ENCODE measurements around the gene XRN2. TPM values are rescaled to one million over a fixed set of nuclear protein-coding genes. Genes with fewer than 3 reads are reported as not detected.

Gene XRN2
- total and polyA plus RNA-seq, 2 donors (not counting 1 experiment from before 2014, with no cell fraction given): 19.0 to 46.2 TPM

- Mint-ChIP-seq H3K4me3 (no peak overlapping the region), H3K4me1 (peaks cover 74% of the 10 kb centered on the region), H3K27ac (no peak overlapping the region), H3K27me3 (no peaks in the 10 kb centered on the region), H3K9me3 (ENCODE audit: insufficient read depth) (no peaks in the 10 kb centered on the region)
- Histone ChIP-seq H3K4me2 (replicated peaks; ENCODE audit: low read depth, low read length, poor library complexity, severe bottlenecking) (no peak overlapping the region), H2AFZ (ENCODE audit: insufficient read depth, low read depth, low read length, poor library complexity, severe bottlenecking) (no peak overlapping the region), H3K79me2 (ENCODE audit: control insufficient read depth, insufficient read depth, low read length) (peaks cover 100% of the 10 kb centered on the region), H3K27me3 (replicated peaks in 1 of 4; ENCODE audit: control extremely low read depth in 1 of 4, control insufficient read depth in 3 of 4, insufficient read depth in 4 of 4, low read length in 3 of 4) (no peaks in the 10 kb centered on the region), H3K27ac (ENCODE audit: low read length in 2 of 2) (no peak overlapping the region), H4K20me1 (ENCODE audit: control insufficient read depth, insufficient read depth, low read length, poor library complexity, severe bottlenecking) (peaks cover 89% of the 10 kb centered on the region), H3K9me3 (ENCODE audit: control extremely low read depth in 1 of 3, control insufficient read depth in 2 of 3, insufficient read depth in 1 of 3, low read length in 2 of 3) (no peaks in the 10 kb centered on the region), H3K4me3 (ENCODE audit: control extremely low read depth in 1 of 5, extremely low read depth in 1 of 5, insufficient read depth in 1 of 5, low read depth in 2 of 5, low read length in 4 of 5) (no peak overlapping the region), H3K36me3 (replicated peaks in 1 of 2; ENCODE audit: control extremely low read depth in 1 of 2, control insufficient read depth in 1 of 2, extremely low read depth in 1 of 2, insufficient read depth in 2 of 2, low read length in 1 of 2) (peaks cover 0 to 6% of the 10 kb centered on the region in 2 experiments), H3K9ac (ENCODE audit: low read length) (no peak overlapping the region), H3K4me1 (ENCODE audit: control insufficient read depth in 2 of 2, insufficient read depth in 2 of 2, low read length in 2 of 2) (peaks cover 16 to 18% of the 10 kb centered on the region in 2 donors)
- no peak for TF ChIP-seq EZH2 (IDR thresholded peaks at IDR 0.05; ENCODE audit: borderline replicate concordance, insufficient read depth, low read depth, low read length, poor library complexity, severe bottlenecking)
- no peak for TF ChIP-seq CTCF (IDR thresholded peaks at IDR 0.05)
- ATAC-seq (ENCODE audit: low read depth) (no peak), DNase-seq (no peak)
- intact Hi-C loops (cut with micrococcal nuclease): no loop called here
- WGBS (ENCODE audit: insufficient coverage): over 99% methylated on average over 9 of the region's 10 CpGs
- CTCF ChIA-PET: no interaction called here
- POLR2A ChIA-PET: no interaction called here
These were observed 9.8 kb downstream of the XRN2 start for GRCh38 chr20:21312813-21313474.

GRCh38 chr20:21315138-21315537, 12.0 kb downstream of the XRN2 start:
- WGBS (ENCODE audit: insufficient coverage): 100% methylated on average over 1 of the region's 4 CpGs
- Histone ChIP-seq H3K79me2 (ENCODE audit: control insufficient read depth, insufficient read depth, low read length) (peaks cover 100% of the 10 kb centered on the region), H3K9ac (ENCODE audit: low read length) (no peak overlapping the region), H3K9me3 (ENCODE audit: control extremely low read depth in 1 of 3, control insufficient read depth in 2 of 3, insufficient read depth in 1 of 3, low read length in 2 of 3) (peaks cover under 1 to 5% (median 2%) of the 10 kb centered on the region in 3 donors), H3K27me3 (replicated peaks in 1 of 4; ENCODE audit: control extremely low read depth in 1 of 4, control insufficient read depth in 3 of 4, insufficient read depth in 4 of 4, low read length in 3 of 4) (no peaks in the 10 kb centered on the region), H3K4me1 (ENCODE audit: control insufficient read depth in 2 of 2, insufficient read depth in 2 of 2, low read length in 2 of 2) (peaks cover 16 to 18% of the 10 kb centered on the region in 2 donors), H2AFZ (ENCODE audit: insufficient read depth, low read depth, low read length, poor library complexity, severe bottlenecking) (no peak overlapping the region), H4K20me1 (ENCODE audit: control insufficient read depth, insufficient read depth, low read length, poor library complexity, severe bottlenecking) (peaks cover 89% of the 10 kb centered on the region), H3K4me3 (ENCODE audit: control extremely low read depth in 1 of 5, extremely low read depth in 1 of 5, insufficient read depth in 1 of 5, low read depth in 2 of 5, low read length in 4 of 5) (no peak overlapping the region), H3K27ac (ENCODE audit: low read length in 2 of 2) (no peak overlapping the region), H3K36me3 (replicated peaks in 1 of 2; ENCODE audit: control extremely low read depth in 1 of 2, control insufficient read depth in 1 of 2, extremely low read depth in 1 of 2, insufficient read depth in 2 of 2, low read length in 1 of 2) (peaks cover 0 to 2% of the 10 kb centered on the region in 2 experiments), H3K4me2 (replicated peaks; ENCODE audit: low read depth, low read length, poor library complexity, severe bottlenecking) (peak overlapping the region; percentile 21)
- Mint-ChIP-seq H3K4me1 (peaks cover 62% of the 10 kb centered on the region), H3K27me3 (no peaks in the 10 kb centered on the region), H3K27ac (no peak overlapping the region), H3K4me3 (peak overlapping the region; percentile 39), H3K9me3 (ENCODE audit: insufficient read depth) (no peaks in the 10 kb centered on the region)
- DNase-seq (peak; percentile 27), ATAC-seq (ENCODE audit: low read depth) (peak; percentile 45)
- ChIA-PET POLR2A (no interaction called here), CTCF (no interaction called here)
- TF ChIP-seq CTCF (IDR thresholded peaks at IDR 0.05) (no peak), EZH2 (IDR thresholded peaks at IDR 0.05; ENCODE audit: borderline replicate concordance, insufficient read depth, low read depth, low read length, poor library complexity, severe bottlenecking) (no peak)
- intact Hi-C loops (cut with micrococcal nuclease): no loop called here
